ENCODE results near the gene C2orf81.

Gene C2orf81

GRCh38 chr2:74413001-74413698 lies 8.3 kb downstream of the C2orf81 start:
- Histone ChIP-seq H3K4me1 (ENCODE audit: control insufficient read depth, low read length) (peaks cover 37% of the 10 kb centered on the region), H3K79me2 (ENCODE audit: control insufficient read depth, low read length) (no peaks in the 10 kb centered on the region), H3K9me2 (replicated peaks; ENCODE audit: control insufficient read depth, low read length) (no peaks in the 10 kb centered on the region), H3K27ac (ENCODE audit: low read depth, low read length) (no peak overlapping the region), H3K4me2 (ENCODE audit: low read length) (no peak overlapping the region), H3K36me3 (ENCODE audit: control insufficient read depth, low read length) (no peaks in the 10 kb centered on the region), H3K4me3 (ENCODE audit: low read length) (no peak overlapping the region), H3K27me3 (ENCODE audit: control insufficient read depth, low read length) (peaks cover 18% of the 10 kb centered on the region), H3K9me3 (ENCODE audit: control insufficient read depth, insufficient read depth, low read length) (no peaks in the 10 kb centered on the region), H3F3A (ENCODE audit: control insufficient read depth, insufficient read depth) (0 out of 2 replicates have a peak, but pooled peaks cover 7% of the 10 kb centered on the region), H4K20me1 (ENCODE audit: control insufficient read depth, insufficient read depth, low read depth, low read length) (no peaks in the 10 kb centered on the region)
- no peak for TF ChIP-seq EZH2phosphoT487 (IDR thresholded peaks at IDR 0.05; ENCODE audit: borderline replicate concordance, low read length)
- no peak for TF ChIP-seq CTCF (IDR thresholded peaks at IDR 0.05; ENCODE audit: low read depth, low read length, poor library complexity, severe bottlenecking)

- H3K4me1 ChIP-seq (ENCODE audit: control insufficient read depth, low read length) = no peaks in the 10 kb centered on the region
These were observed 13.7 kb downstream of the C2orf81 start for GRCh38 chr2:74407682-74408081.

GRCh38 chr2:74406035-74406434 lies 15.4 kb downstream of the C2orf81 start:
- no peak overlapping the region for H3K27ac ChIP-seq (ENCODE audit: low read depth, low read length)
- no peak overlapping the region for H3K4me3 ChIP-seq (ENCODE audit: low read length)
- peaks cover 4% of the 10 kb centered on the region; the same call in 1 of the 2 replicates for H3F3A ChIP-seq (ENCODE audit: control insufficient read depth, insufficient read depth)
- no peak overlapping the region for H3K4me2 ChIP-seq (ENCODE audit: low read length)
- no peaks in the 10 kb centered on the region for H3K79me2 ChIP-seq (ENCODE audit: control insufficient read depth, low read length)
- peaks cover 15% of the 10 kb centered on the region for H3K27me3 ChIP-seq (ENCODE audit: control insufficient read depth, low read length)
- H3K36me3 ChIP-seq (ENCODE audit: control insufficient read depth, low read length) = no peaks in the 10 kb centered on the region
- TF ChIP-seq EZH2phosphoT487 (IDR thresholded peaks at IDR 0.05; ENCODE audit: borderline replicate concordance, low read length) (no peak), CTCF (IDR thresholded peaks at IDR 0.05; ENCODE audit: low read depth, low read length, poor library complexity, severe bottlenecking) (no peak)
- no peaks in the 10 kb centered on the region for H3K9me2 ChIP-seq (replicated peaks; ENCODE audit: control insufficient read depth, low read length)
- H3K9me3 ChIP-seq (ENCODE audit: control insufficient read depth, insufficient read depth, low read length) = no peaks in the 10 kb centered on the region
- no peaks in the 10 kb centered on the region for H4K20me1 ChIP-seq (ENCODE audit: control insufficient read depth, insufficient read depth, low read depth, low read length)
- H3K4me1 ChIP-seq (ENCODE audit: control insufficient read depth, low read length) = no peaks in the 10 kb centered on the region

More at GRCh38 chr2:74407682-74408081, 13.7 kb downstream of the C2orf81 start:
- H3K27me3 ChIP-seq (ENCODE audit: control insufficient read depth, low read length) = peaks cover 15% of the 10 kb centered on the region
- no peak for TF ChIP-seq CTCF (IDR thresholded peaks at IDR 0.05; ENCODE audit: low read depth, low read length, poor library complexity, severe bottlenecking)
- H3F3A ChIP-seq (ENCODE audit: control insufficient read depth, insufficient read depth) = peaks cover 4% of the 10 kb centered on the region; the same call in 1 of the 2 replicates
- H3K4me2 ChIP-seq (ENCODE audit: low read length) = no peak overlapping the region
- H3K36me3 ChIP-seq (ENCODE audit: control insufficient read depth, low read length) = no peaks in the 10 kb centered on the region
- H3K4me3 ChIP-seq (ENCODE audit: low read length) = no peak overlapping the region
- no peak overlapping the region for H3K27ac ChIP-seq (ENCODE audit: low read depth, low read length)
- H3K9me2 ChIP-seq (replicated peaks; ENCODE audit: control insufficient read depth, low read length) = no peaks in the 10 kb centered on the region
- H3K9me3 ChIP-seq (ENCODE audit: control insufficient read depth, insufficient read depth, low read length) = no peaks in the 10 kb centered on the region
- no peaks in the 10 kb centered on the region for H3K79me2 ChIP-seq (ENCODE audit: control insufficient read depth, low read length)
- no peaks in the 10 kb centered on the region for H4K20me1 ChIP-seq (ENCODE audit: control insufficient read depth, insufficient read depth, low read depth, low read length)

All from DOHH2 (cell line).